Tibial nerve (tissue), 4 donors: ENCODE data around the gene BAIAP2. TPM values are rescaled to one million over a fixed set of nuclear protein-coding genes. Genes with fewer than 3 reads are reported as not detected.

ENCODE experiments used
- DNase-seq, 2 donors: peaks; one replicate each; pipeline ENCODE4 v3.0.0-alpha.2; 2019; ENCODE audit warnings: low spot score in 2 of 2
- H3K27ac ChIP-seq, 4 donors: fragments of 200-600 bp; sonication (generic) in 3 of 4; one replicate each; pipeline ENCODE4 v1.5.1; 2017 to 2019; ENCODE audit warnings: mild to moderate bottlenecking in 1 of 4
- H3K27me3 ChIP-seq, 2 donors: fragments of 200-600 bp; sonication (generic) in 1 of 2; one replicate each; pipeline versions ENCODE4 v1.5.1 to v1.6.0; 2017 to 2019
- H3K36me3 ChIP-seq, 3 donors: fragments of 200-600 bp; sonication (generic); one replicate each; pipeline ENCODE4 v1.5.1; 2018 to 2019
- H3K4me1 ChIP-seq, 4 donors: fragments of 200-600 bp; sonication (generic) in 3 of 4; one replicate each; pipeline ENCODE4 v1.5.1; 2017 to 2019
- H3K4me3 ChIP-seq, 4 donors: fragments of 200-600 bp; sonication (generic) in 3 of 4; one replicate each; pipeline ENCODE4 v1.5.1; 2017 to 2019; ENCODE audit warnings: mild to moderate bottlenecking in 1 of 4, moderate library complexity in 1 of 4
- H3K9me3 ChIP-seq, 4 donors: fragments of 200-600 bp; sonication (generic) in 3 of 4; one replicate each; pipeline ENCODE4 v1.5.1; 2017 to 2019
- EP300 ChIP-seq, 2 donors: sonication (generic); formaldehyde crosslinking; IDR thresholded peaks; one replicate each; pipeline ENCODE4 v1.6.1; 2017; ENCODE audit warnings: antibody characterized with exemption in 2 of 2, mild to moderate bottlenecking in 1 of 2
- POLR2A ChIP-seq, 2 donors: fragments of 450-650 bp; IDR thresholded peaks; one replicate each; pipeline ENCODE4 v1.6.1; 2017; ENCODE audit warnings: antibody characterized with exemption in 2 of 2, mild to moderate bottlenecking in 2 of 2, moderate library complexity in 2 of 2
- WGBS, 2 donors: methylation state at CpG; one replicate each; pipeline ENCODE4 v1.1.5; 2018; 5-methylcytosine and 5-hydroxymethylcytosine counted together
- total RNA-seq, 4 donors: library from RNA; depleted of rRNA; stranded (reverse); fragments of >200 nt; gene quantifications; one replicate each; pipeline ENCODE4 v1.1.0, GENCODE V29; 2016
- TF ChIP-seq, protein P1 (sequence below), 5 experiments: fragments of 200-600 bp in 3 of 5; fragments of 450-650 bp in 2 of 5; sonication (generic) in 3 of 5; IDR thresholded peaks; one replicate each; pipeline ENCODE4 v1.5.1; 2016 to 2019; ENCODE audit warnings: antibody characterized with exemption in 5 of 5, mild to moderate bottlenecking in 3 of 5, moderate library complexity in 2 of 5

The BAIAP2 gene
- total RNA-seq, 4 donors from 2014 or later: 49.5 to 81.2 (median 66.9) TPM

DNA sequence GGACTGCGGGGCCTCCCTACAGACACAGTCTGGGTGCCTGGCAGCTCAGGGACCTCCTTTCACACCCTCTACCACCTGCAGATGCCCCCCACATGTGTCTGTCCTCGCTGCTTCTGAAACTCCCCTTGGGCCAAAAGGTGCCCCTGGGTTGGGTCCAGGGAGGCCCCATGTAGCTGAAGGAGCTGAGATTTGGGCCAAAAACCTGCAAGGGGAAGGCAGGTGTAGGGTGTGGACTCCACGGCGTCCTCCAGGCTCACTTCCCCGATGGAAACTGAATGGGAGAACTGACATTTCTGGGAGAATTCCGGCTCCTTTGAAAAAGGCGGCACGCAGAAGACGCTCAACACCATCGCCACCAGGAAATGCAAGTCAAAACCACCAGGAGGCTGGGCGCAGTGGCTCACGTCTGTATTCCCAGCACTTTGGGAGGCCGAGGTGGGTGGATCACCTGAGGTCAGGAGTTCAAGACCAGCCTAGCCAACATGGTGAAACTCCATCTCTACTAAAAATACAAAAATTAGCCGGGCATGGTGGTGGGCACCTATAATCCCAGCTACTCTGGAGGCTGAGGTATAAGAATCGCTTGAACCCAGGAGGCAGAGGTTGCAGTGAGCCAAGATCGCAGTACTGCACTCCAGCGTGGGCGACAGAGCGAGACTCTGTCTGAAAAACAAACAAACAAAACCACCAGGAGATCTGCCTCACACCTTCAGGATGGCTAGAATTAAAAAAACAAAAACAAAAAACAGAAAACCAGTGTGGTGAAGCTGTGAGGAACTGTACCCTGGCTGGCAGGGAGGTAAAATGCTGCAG lies 13.2 kb upstream of the BAIAP2 start:
- peaks cover 0 to 8% of the 10 kb centered on the region in 2 donors for H3K27me3 ChIP-seq
- no peak overlapping the region for H3K4me3 ChIP-seq
- H3K9me3 ChIP-seq: peaks cover 0 to 1% (median 0%) of the 10 kb centered on the region in 4 donors
- H3K4me1 ChIP-seq: peaks cover 0 to 85% (median 41%) of the 10 kb centered on the region in 4 donors
- H3K27ac ChIP-seq: peak overlapping the region in 3 of 4 donors; percentile 63 to 87 (median 83)
- no peak for DNase-seq
- 85 to 92% methylated on average over 18 to 19 of the region's 19 CpGs for WGBS, 2 donors
- TF ChIP-seq EP300 (IDR thresholded peaks at IDR 0.05) (no peak), POLR2A (IDR thresholded peaks at IDR 0.05) (no peak)
- TF ChIP-seq, protein P1, sequence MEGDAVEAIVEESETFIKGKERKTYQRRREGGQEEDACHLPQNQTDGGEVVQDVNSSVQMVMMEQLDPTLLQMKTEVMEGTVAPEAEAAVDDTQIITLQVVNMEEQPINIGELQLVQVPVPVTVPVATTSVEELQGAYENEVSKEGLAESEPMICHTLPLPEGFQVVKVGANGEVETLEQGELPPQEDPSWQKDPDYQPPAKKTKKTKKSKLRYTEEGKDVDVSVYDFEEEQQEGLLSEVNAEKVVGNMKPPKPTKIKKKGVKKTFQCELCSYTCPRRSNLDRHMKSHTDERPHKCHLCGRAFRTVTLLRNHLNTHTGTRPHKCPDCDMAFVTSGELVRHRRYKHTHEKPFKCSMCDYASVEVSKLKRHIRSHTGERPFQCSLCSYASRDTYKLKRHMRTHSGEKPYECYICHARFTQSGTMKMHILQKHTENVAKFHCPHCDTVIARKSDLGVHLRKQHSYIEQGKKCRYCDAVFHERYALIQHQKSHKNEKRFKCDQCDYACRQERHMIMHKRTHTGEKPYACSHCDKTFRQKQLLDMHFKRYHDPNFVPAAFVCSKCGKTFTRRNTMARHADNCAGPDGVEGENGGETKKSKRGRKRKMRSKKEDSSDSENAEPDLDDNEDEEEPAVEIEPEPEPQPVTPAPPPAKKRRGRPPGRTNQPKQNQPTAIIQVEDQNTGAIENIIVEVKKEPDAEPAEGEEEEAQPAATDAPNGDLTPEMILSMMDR (IDR thresholded peaks at IDR 0.05): no peak
- no peaks in the 10 kb centered on the region for H3K36me3 ChIP-seq

DNA sequence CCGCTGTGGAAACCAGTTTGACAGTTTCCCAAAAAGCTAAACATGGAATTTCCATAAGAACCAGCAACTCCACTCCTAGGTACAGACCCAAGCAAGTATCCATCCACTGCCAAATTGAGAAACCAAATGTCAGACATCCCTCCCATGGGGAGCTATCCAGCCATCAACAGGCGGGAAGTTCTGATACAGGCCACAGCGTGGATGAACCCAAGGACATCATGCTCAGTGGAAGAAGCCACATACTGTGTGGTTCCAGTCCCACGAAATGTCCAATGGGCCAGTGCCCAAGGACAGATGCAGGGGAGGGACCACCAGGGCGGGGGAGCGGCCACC lies 12.6 kb upstream of the BAIAP2 start:
- Histone ChIP-seq H3K4me1 (peaks cover 0 to 89% (median 46%) of the 10 kb centered on the region in 4 donors), H3K27ac (peak overlapping the region in 1 of 4 donors; percentile 30), H3K9me3 (no peaks in the 10 kb centered on the region), H3K36me3 (no peaks in the 10 kb centered on the region), H3K4me3 (no peak overlapping the region), H3K27me3 (peaks cover 0 to 13% of the 10 kb centered on the region in 2 donors)
- TF ChIP-seq, protein P1 (IDR thresholded peaks at IDR 0.05): no peak
- no peak for TF ChIP-seq EP300 (IDR thresholded peaks at IDR 0.05)
- TF ChIP-seq POLR2A (IDR thresholded peaks at IDR 0.05): no peak
- WGBS, 2 donors: 93 to 95% methylated on average over 2 to 6 of the region's 6 CpGs
- no peak for DNase-seq

DNA sequence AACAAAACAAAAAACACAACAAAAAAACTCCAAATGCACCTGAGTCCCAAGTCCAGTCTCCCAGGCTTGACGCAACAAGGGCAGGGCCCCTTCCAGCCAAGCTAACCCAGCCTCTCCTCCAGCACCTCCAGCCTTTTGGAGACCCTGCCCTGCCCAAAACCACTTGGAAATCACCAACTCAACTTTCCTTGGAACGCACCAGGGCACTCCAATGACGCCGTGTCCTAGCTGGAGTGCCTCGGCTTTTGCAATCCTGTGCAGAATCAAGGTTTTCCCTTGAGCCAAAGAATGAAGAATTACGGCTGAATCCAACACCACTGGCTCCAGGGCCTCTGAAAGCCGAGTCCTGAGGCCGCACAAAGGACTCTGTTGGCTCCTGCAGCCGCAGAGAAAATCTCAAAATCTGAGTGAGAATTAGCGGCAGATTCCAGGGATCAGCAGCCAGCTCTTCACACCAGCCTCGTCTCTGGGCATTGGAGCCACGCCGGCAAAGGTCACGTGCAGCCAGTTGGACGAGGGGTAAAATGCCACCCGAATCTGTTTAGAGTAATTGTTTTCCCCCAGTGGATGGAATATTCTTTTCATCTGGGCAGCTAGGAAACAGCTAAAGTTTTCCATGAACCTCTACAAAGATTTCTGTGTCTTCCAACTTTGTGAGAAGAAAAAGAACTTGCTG lies 9.7 kb upstream of the BAIAP2 start:
- H3K9me3 ChIP-seq: no peaks in the 10 kb centered on the region
- DNase-seq: no peak
- H3K36me3 ChIP-seq: no peaks in the 10 kb centered on the region
- TF ChIP-seq, protein P1 (IDR thresholded peaks at IDR 0.05): peak in 2 of 5 experiments; percentile 28 to 46
- TF ChIP-seq POLR2A (IDR thresholded peaks at IDR 0.05) (no peak), EP300 (IDR thresholded peaks at IDR 0.05) (peak in 1 of 2 donors; percentile 68)
- H3K27ac ChIP-seq: peak overlapping the region; percentile 82 to 97 (median 90)
- 34 to 52% methylated on average over 16 of the region's 16 CpGs for WGBS, 2 donors
- peaks cover 0 to 75% (median 46%) of the 10 kb centered on the region in 4 donors for H3K4me1 ChIP-seq
- H3K27me3 ChIP-seq: peaks cover 0 to 31% of the 10 kb centered on the region in 2 donors
- H3K4me3 ChIP-seq: no peak overlapping the region

DNA sequence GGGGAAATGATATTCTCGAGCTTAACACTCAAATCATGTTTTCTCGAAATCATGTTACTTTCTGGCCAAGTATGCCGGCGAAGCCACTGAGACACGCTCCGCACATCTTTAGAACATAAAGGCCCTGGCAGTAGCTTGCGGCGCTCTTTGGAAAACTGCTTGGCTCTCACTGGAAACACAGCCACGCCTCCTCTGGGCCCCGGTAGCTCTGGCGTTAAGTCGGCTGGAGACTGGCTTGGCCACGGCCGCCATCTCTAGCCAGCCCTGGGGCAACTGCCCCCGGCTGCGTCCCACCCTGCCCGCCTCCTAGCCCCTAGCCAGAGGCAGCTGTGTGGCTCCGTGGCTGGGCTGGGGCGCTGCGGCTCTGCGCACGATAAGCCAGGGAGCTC lies 9.2 kb upstream of the BAIAP2 start:
- 43 to 56% methylated on average over 17 to 22 of the region's 22 CpGs for WGBS, 2 donors

More for the DNA sequence above, 9.2 kb upstream of the BAIAP2 start:
- H3K27ac ChIP-seq: peak overlapping the region; percentile 82 to 97 (median 90)
- TF ChIP-seq EP300 (IDR thresholded peaks at IDR 0.05): peak in 1 of 2 donors; percentile 44
- TF ChIP-seq, protein P1 (IDR thresholded peaks at IDR 0.05): no peak
- no peak for TF ChIP-seq POLR2A (IDR thresholded peaks at IDR 0.05)
- H3K9me3 ChIP-seq: no peaks in the 10 kb centered on the region
- DNase-seq: no peak
- peaks cover 0 to 31% of the 10 kb centered on the region in 2 donors for H3K27me3 ChIP-seq
- H3K4me3 ChIP-seq: peak overlapping the region in 3 of 4 donors; percentile 7 to 18 (median 7)
- peaks cover 0 to 70% (median 41%) of the 10 kb centered on the region in 4 donors for H3K4me1 ChIP-seq
- peaks cover 0 to 4% (median 0%) of the 10 kb centered on the region in 3 donors for H3K36me3 ChIP-seq
